Measurements from ENCODE around the gene UFD1. TPM values are rescaled to one million over a fixed set of nuclear protein-coding genes. Genes with fewer than 3 reads are reported as not detected.

Gene UFD1
- total RNA-seq, 2 experiments from 2014 or later = 68.5 to 77.4 TPM

DNA sequence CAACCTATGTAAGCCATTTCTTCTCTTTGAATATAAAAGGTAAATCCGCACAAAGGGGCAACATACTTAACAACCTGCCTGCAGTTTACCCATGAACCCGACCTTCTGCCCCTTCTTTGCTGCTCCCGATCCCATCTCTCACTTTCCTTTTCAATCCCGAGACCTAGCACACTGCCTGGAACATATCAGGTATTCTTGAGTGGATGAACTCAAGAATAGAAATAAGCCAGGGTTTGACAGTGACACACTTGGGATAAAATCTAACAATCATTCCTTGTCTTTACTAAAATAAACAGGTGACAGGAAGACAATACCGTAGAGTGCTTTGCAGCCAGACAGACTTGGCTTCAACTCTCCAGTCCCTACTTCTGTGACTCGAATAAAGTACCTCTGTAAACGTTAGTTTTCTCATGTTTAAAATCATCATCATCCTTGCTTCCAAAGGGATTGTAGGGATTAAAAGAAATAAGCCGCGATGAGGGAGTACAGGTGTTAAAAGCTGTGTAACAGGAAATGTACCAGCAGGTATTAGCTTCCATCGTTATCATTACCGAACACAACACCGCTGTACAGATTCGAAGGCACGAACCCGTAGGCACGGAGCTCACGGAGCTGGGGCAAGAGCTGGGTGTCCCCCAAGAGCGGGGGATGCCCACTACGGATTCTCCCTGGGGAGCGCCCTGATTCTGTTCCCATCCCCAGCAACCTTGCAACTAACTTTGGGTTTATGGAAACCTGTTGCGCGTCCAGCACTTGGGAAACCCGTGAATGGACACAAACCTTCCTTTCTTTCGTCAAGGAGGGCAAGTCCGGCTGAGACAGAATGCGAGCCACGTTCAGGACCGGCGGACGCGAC, 720 bp downstream of the UFD1 start:
- TF ChIP-seq, protein P1, sequence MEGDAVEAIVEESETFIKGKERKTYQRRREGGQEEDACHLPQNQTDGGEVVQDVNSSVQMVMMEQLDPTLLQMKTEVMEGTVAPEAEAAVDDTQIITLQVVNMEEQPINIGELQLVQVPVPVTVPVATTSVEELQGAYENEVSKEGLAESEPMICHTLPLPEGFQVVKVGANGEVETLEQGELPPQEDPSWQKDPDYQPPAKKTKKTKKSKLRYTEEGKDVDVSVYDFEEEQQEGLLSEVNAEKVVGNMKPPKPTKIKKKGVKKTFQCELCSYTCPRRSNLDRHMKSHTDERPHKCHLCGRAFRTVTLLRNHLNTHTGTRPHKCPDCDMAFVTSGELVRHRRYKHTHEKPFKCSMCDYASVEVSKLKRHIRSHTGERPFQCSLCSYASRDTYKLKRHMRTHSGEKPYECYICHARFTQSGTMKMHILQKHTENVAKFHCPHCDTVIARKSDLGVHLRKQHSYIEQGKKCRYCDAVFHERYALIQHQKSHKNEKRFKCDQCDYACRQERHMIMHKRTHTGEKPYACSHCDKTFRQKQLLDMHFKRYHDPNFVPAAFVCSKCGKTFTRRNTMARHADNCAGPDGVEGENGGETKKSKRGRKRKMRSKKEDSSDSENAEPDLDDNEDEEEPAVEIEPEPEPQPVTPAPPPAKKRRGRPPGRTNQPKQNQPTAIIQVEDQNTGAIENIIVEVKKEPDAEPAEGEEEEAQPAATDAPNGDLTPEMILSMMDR (IDR thresholded peaks at IDR 0.05) = no peak
- CTCF ChIA-PET = interaction anchor here (0.8 to 2.9 kb wide), 6 partner anchors 31 to 334 kb away, joined by 3 to 13 read pairs (median 4); partner anchors contain the start of genes C22orf39, ESS2 and SLC25A1
- Histone ChIP-seq H3K27ac (ENCODE audit: low read depth in 1 of 2, low read length in 2 of 2) (peak overlapping the region; percentile 38 to 95), H3K4me1 (ENCODE audit: insufficient read depth, low read length) (peaks cover 22% of the 10 kb centered on the region), H3K4me3 (ENCODE audit: low read length) (peak overlapping the region; percentile 75), H3K9me3 (ENCODE audit: control insufficient read depth in 1 of 2, insufficient read depth in 1 of 2, low read length in 2 of 2) (no peaks in the 10 kb centered on the region), H3K27me3 (ENCODE audit: control insufficient read depth in 1 of 2, insufficient read depth in 2 of 2, low read length in 2 of 2) (no peaks in the 10 kb centered on the region), H3K36me3 (ENCODE audit: insufficient read depth, low read length) (peaks cover 27% of the 10 kb centered on the region)
- intact Hi-C loops (cut with DNase I, micrococcal nuclease) = loop anchor here in 1 of 2 experiments (5.0 to 10.0 kb wide), 5 partner anchors 46 to 333 kb away; partner anchors contain the start of genes ESS2, HIRA, MRPL40 and SLC25A1
- H3K9me3 Mint-ChIP-seq = no peaks in the 10 kb centered on the region
- POLR2A ChIA-PET = interaction anchor here (0.9 to 3.8 kb wide), 11 partner anchors 10 to 334 kb away, joined by 3 to 54 read pairs (median 11); partner anchors contain the start of genes C22orf39, ESS2, HIRA and MRPL40
- peak in 8 of 14 experiments; percentile 3 to 59 (median 23) for DNase-seq
- H3K4me1 Mint-ChIP-seq (ENCODE audit: low read depth) = peaks cover 31% of the 10 kb centered on the region
- ATAC-seq (ENCODE audit: poor library complexity) = no peak
- peaks cover 34% of the 10 kb centered on the region for H3K36me3 Mint-ChIP-seq (ENCODE audit: low read depth)
- H3K27ac Mint-ChIP-seq = peak overlapping the region; percentile 100
- H3K27me3 Mint-ChIP-seq = no peaks in the 10 kb centered on the region
- peak overlapping the region; percentile 80 for H3K4me3 Mint-ChIP-seq

DNA sequence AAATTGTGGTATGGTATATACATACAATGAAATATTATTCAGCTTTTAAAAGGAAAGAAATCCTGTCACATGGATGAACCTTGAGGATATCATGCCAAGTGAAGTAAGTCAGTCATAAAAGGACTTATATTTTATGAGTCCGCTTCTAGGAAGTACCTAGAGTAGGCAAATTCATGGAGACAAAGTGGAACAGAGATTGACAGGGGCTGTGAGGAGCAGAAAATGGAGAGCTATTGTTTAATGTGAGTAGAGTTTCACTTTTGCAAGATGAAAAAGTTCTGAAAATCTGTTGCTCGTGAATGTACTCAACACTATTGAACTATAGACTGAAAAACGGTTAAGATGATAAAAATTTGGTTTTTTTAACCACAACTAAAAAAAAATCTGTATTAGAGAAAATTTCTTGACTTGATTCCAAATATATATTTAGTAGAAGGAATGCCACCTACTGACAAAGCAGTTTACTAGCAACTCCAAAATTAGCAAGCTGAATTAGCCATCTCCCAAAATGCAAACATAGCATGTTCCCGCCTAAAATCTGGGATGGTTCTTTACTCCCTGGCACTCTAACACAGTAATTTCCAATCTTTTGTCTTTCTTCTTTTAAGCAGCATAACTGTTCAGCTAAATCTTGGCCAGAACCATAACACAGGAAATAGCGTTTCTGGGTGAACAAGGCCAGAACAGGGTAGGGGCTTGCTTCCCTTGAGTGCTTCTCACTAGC, 1.5 kb downstream of the UFD1 start:
- peaks cover 42% of the 10 kb centered on the region for H3K36me3 Mint-ChIP-seq (ENCODE audit: low read depth)
- Histone ChIP-seq H3K36me3 (ENCODE audit: insufficient read depth, low read length) (peaks cover 35% of the 10 kb centered on the region), H3K9me3 (ENCODE audit: control insufficient read depth in 1 of 2, insufficient read depth in 1 of 2, low read length in 2 of 2) (no peaks in the 10 kb centered on the region), H3K4me3 (ENCODE audit: low read length) (peak overlapping the region; percentile 75), H3K4me1 (ENCODE audit: insufficient read depth, low read length) (peaks cover 22% of the 10 kb centered on the region), H3K27me3 (ENCODE audit: control insufficient read depth in 1 of 2, insufficient read depth in 2 of 2, low read length in 2 of 2) (no peaks in the 10 kb centered on the region), H3K27ac (ENCODE audit: low read depth in 1 of 2, low read length in 2 of 2) (peak overlapping the region; percentile 38 to 95)
- intact Hi-C loops (cut with DNase I, micrococcal nuclease) = loop anchor here (1.0 to 10.0 kb wide), 7 partner anchors 45 to 371 kb away; partner anchors contain the start of genes ESS2 (in 1 of the 2), HIRA (in 1 of the 2), MRPL40 (in 1 of the 2) and SLC25A1 (in 1 of the 2)
- peaks cover 31% of the 10 kb centered on the region for H3K4me1 Mint-ChIP-seq (ENCODE audit: low read depth)
- ChIA-PET POLR2A (interaction anchor here (0.8 to 3.8 kb wide), 8 partner anchors 9 to 331 kb away, joined by 3 to 54 read pairs (median 6); partner anchors contain the start of genes C22orf39, HIRA, MRPL40 and SLC25A1), CTCF (interaction anchor here (0.7 to 2.9 kb wide), 7 partner anchors 30 to 333 kb away, joined by 3 to 13 read pairs (median 4); partner anchors contain the start of genes C22orf39, ESS2 and SLC25A1)
- H3K9me3 Mint-ChIP-seq = no peaks in the 10 kb centered on the region
- ATAC-seq (ENCODE audit: poor library complexity) = no peak
- H3K27me3 Mint-ChIP-seq = no peaks in the 10 kb centered on the region
- DNase-seq = peak in 2 of 14 experiments; percentile 33 to 39
- TF ChIP-seq, protein P1 (IDR thresholded peaks at IDR 0.05) = peak; percentile 39
- H3K4me3 Mint-ChIP-seq = peak overlapping the region; percentile 80
- peak overlapping the region; percentile 100 for H3K27ac Mint-ChIP-seq

DNA sequence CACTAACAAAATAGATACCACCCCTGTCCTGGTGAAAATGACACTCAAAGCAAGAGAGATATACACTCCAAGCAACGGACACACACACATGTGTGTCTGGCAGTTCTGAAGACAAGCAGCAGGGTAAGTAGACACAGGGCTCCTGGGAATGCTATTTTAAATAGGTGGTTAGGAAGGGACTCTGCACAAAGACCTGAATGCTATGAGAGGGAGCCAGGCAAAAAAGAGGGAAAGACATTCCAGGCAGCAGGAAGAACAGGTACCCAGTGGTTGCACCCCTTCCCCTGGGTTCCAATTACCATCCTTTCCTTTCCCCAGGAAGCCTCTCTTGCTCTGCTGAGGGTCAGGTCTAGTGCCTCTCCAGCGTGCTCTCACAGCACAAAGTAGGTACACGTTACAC, 3.0 kb downstream of the UFD1 start:
- Histone ChIP-seq H3K27me3 (ENCODE audit: control insufficient read depth in 1 of 2, insufficient read depth in 2 of 2, low read length in 2 of 2) (no peaks in the 10 kb centered on the region), H3K27ac (ENCODE audit: low read depth in 1 of 2, low read length in 2 of 2) (no peak overlapping the region), H3K9me3 (ENCODE audit: control insufficient read depth in 1 of 2, insufficient read depth in 1 of 2, low read length in 2 of 2) (no peaks in the 10 kb centered on the region), H3K36me3 (ENCODE audit: insufficient read depth, low read length) (peaks cover 50% of the 10 kb centered on the region), H3K4me1 (ENCODE audit: insufficient read depth, low read length) (peaks cover 22% of the 10 kb centered on the region), H3K4me3 (ENCODE audit: low read length) (no peak overlapping the region)
- POLR2A ChIA-PET = no interaction called here
- no peak overlapping the region for H3K27ac Mint-ChIP-seq
- no peaks in the 10 kb centered on the region for H3K27me3 Mint-ChIP-seq
- ATAC-seq (ENCODE audit: poor library complexity) (no peak), DNase-seq (no peak)
- intact Hi-C loops (cut with DNase I, micrococcal nuclease) = loop anchor here (2.0 to 10.0 kb wide), 6 partner anchors 44 to 331 kb away; partner anchors contain the start of genes ESS2 (in 1 of the 2), HIRA (in 1 of the 2), MRPL40 (in 1 of the 2) and SLC25A1 (in 1 of the 2)
- H3K4me3 Mint-ChIP-seq = peak overlapping the region; percentile 46
- no peaks in the 10 kb centered on the region for H3K9me3 Mint-ChIP-seq
- H3K4me1 Mint-ChIP-seq (ENCODE audit: low read depth) = peaks cover 31% of the 10 kb centered on the region
- CTCF ChIA-PET = interaction anchor here (0.7 to 1.8 kb wide), 2 partner anchors 111 to 154 kb away, joined by 4 to 13 read pairs; no protein-coding TSS in a partner anchor
- H3K36me3 Mint-ChIP-seq (ENCODE audit: low read depth) = peaks cover 56% of the 10 kb centered on the region
- TF ChIP-seq, protein P1 (IDR thresholded peaks at IDR 0.05) = no peak

All from CD4-positive, alpha-beta T cell (primary cell).